HepG2 (cell line): ENCODE data around the gene RBM47. TPM values are rescaled to one million over a fixed set of nuclear protein-coding genes. Genes with fewer than 3 reads are reported as not detected.

Source experiments
- ASH2L ChIP-seq: fragments of 300-600, 200-600 bp; sonication (generic); IDR thresholded peaks from 2 replicates; pipeline ENCODE4 v1.7.0; 2017; ENCODE audit warnings: low read depth, mild to moderate bottlenecking, moderate library complexity, mixed read lengths, low read length; ENCODE audit not compliant: insufficient read length
- CEBPG ChIP-seq: IDR thresholded peaks from 2 replicates; pipeline ENCODE4 v1.6.1; 2016
- FOXA1 ChIP-seq, 2 experiments: fragments of 450-650 bp in 1 of 2; sonication (generic) in 1 of 2; formaldehyde crosslinking in 1 of 2; IDR thresholded peaks; 2 replicates each; pipeline versions ENCODE4 v1.4.0 to v1.6.1; 2016 to 2020; ENCODE audit warnings: missing genetic modification reagents in 1 of 2
- MTA3 ChIP-seq: sonication (generic); formaldehyde crosslinking; IDR thresholded peaks from 2 replicates; pipeline ENCODE4 v1.4.0; 2020; ENCODE audit warnings: missing genetic modification reagents
- RARA ChIP-seq: IDR thresholded peaks from 2 replicates; pipeline ENCODE4 v1.6.1; 2016; ENCODE audit warnings: missing genetic modification reagents, missing compliant biosample characterization
- SAP130 ChIP-seq: IDR thresholded peaks from 2 replicates; pipeline ENCODE4 v1.6.1; 2016; ENCODE audit warnings: low read depth
- TCF7 ChIP-seq: sonication (generic); IDR thresholded peaks from 2 replicates; pipeline ENCODE4 v1.6.1; 2016; ENCODE audit warnings: antibody characterized with exemption, low read depth
- YY1 ChIP-seq: IDR thresholded peaks from 2 replicates; pipeline ENCODE4 v1.6.1; 2011; ENCODE audit warnings: low read length, low read depth, moderate library complexity, mild to moderate bottlenecking; ENCODE audit not compliant: insufficient read depth, insufficient replicate concordance
- ZNF331 ChIP-seq: sonication (generic); formaldehyde crosslinking; IDR thresholded peaks from 2 replicates; pipeline ENCODE4 v1.4.0; 2020; ENCODE audit warnings: missing genetic modification reagents
- ZNF678 ChIP-seq: sonication (generic); formaldehyde crosslinking; IDR thresholded peaks from 2 replicates; pipeline ENCODE4 v1.4.0; 2020; ENCODE audit warnings: mild to moderate bottlenecking, missing genetic modification reagents
- ZNF839 ChIP-seq: sonication (generic); formaldehyde crosslinking; IDR thresholded peaks from 2 replicates; pipeline ENCODE4 v1.4.0; 2020; ENCODE audit warnings: missing genetic modification reagents, mild to moderate bottlenecking, borderline replicate concordance
- polyA plus RNA-seq, 8 experiments: library from polyadenylated mRNA; depleted of rRNA in 3 of 8; stranded (reverse) in 7 of 8; unstranded in 1 of 8; fragments of >200 nt; fragmentation: Illumina TruSeq in 4 of 8; extraction: Trizol in 4 of 8; gene quantifications; 2 replicates each; pipeline versions ENCODE4 v1.2.1 to v1.2.3, GENCODE V29; 2011 to 2016; ENCODE audit warnings: low read depth in 4 of 8, missing spikeins in 1 of 8, mixed read lengths in 1 of 8; ENCODE audit not compliant: insufficient read depth in 1 of 8
- total RNA-seq, 5 experiments: library from RNA; depleted of rRNA; stranded (reverse); fragments of >200 nt; fragmentation: Illumina TruSeq; extraction: Trizol; gene quantifications; 2 replicates each; pipeline ENCODE4 v1.2.3, GENCODE V29; 2016; ENCODE audit warnings: low read depth in 1 of 5
- TF ChIP-seq, protein P1 (sequence below): sonication (generic); formaldehyde crosslinking; IDR thresholded peaks from 2 replicates; pipeline ENCODE4 v1.4.0; 2020; ENCODE audit warnings: missing genetic modification reagents
- TF ChIP-seq, protein P2 (sequence below): sonication (generic); formaldehyde crosslinking; IDR thresholded peaks from 2 replicates; pipeline ENCODE4 v1.4.0; 2020; ENCODE audit warnings: missing genetic modification reagents, borderline replicate concordance
- TF ChIP-seq, protein P3 (sequence below): sonication (generic); formaldehyde crosslinking; IDR thresholded peaks from 2 replicates; pipeline ENCODE4 v1.4.0; 2020; ENCODE audit warnings: mild to moderate bottlenecking, missing genetic modification reagents
- TF ChIP-seq, protein P4 (sequence below): sonication (generic); formaldehyde crosslinking; IDR thresholded peaks from 2 replicates; pipeline ENCODE4 v1.4.0; 2020; ENCODE audit warnings: missing genetic modification reagents
- TF ChIP-seq, protein P5 (sequence below): sonication (generic); formaldehyde crosslinking; conservative IDR thresholded peaks from 2 replicates; pipeline ENCODE4 v1.4.0; 2020; ENCODE audit warnings: mild to moderate bottlenecking, missing genetic modification reagents, moderate library complexity

The RBM47 gene
- total and polyA plus RNA-seq, 2 of the 13 experiments (the other 11 are each of a cell fraction or from before 2014, with no cell fraction given), result 1.2 to 2.5 TPM

DNA sequence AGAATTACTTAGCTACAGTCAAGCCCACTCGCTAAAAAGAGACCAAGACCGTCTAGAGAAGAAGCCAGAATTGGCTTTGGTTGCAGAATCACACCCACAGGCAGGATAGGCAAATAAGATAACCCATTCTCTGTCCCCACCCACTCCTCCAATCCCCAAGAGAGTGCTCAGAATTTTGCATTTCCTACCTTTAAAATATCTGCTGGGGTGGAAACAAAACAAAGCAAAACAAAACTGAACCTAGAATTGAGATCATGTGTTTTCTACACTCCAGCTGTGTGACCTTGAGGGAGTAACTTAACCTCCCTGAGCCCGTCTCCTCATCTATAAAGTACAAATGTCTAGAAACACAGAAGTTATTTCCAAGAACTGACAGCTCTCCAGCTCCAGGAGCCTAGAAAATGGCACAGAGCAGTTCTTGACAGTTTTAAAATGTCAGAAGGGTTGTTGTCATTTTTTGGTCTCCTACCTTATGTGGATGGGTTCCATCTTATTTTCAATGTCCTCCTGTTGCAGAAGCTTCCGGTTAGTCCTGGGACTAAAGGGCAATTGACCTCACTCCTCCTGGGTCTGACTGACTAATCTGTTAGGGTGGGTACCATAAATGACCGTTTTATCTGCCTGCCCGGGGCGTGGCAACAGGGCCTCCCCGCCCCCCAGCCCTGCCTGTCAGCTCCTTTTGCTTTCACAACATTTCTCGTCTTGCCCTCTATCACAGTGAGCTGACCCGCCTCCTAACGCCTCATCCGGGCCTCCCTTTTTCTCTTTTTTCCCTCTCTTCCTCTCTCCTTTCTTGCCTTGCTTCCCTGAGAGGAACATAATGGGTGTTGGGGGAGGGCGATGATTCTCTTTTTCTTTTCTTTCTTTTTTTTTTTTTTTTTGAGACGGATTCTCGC is 114.0 kb downstream of the RBM47 start (continued):
- TF ChIP-seq, protein P1, sequence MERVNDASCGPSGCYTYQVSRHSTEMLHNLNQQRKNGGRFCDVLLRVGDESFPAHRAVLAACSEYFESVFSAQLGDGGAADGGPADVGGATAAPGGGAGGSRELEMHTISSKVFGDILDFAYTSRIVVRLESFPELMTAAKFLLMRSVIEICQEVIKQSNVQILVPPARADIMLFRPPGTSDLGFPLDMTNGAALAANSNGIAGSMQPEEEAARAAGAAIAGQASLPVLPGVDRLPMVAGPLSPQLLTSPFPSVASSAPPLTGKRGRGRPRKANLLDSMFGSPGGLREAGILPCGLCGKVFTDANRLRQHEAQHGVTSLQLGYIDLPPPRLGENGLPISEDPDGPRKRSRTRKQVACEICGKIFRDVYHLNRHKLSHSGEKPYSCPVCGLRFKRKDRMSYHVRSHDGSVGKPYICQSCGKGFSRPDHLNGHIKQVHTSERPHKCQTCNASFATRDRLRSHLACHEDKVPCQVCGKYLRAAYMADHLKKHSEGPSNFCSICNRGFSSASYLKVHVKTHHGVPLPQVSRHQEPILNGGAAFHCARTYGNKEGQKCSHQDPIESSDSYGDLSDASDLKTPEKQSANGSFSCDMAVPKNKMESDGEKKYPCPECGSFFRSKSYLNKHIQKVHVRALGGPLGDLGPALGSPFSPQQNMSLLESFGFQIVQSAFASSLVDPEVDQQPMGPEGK (CRISPR knock-in tag), result peak; percentile 69; the same call in 1 of the 2 replicates
- TF ChIP-seq ASH2L (peak; percentile 3), SAP130 (CRISPR knock-in tag) (peak; percentile 53; the same call in 1 of the 2 replicates), ZNF331 (CRISPR knock-in tag) (0 out of 2 replicates have a peak, but pooled peaks have one; percentile 10), RARA (0 out of 2 replicates have a peak, but pooled peaks have one; percentile 10), MTA3 (CRISPR knock-in tag) (no peak), FOXA1 (IDR thresholded peaks at IDR 0.05) (no peak), FOXA1 (CRISPR knock-in tag; IDR thresholded peaks at IDR 0.05) (no peak), CEBPG (CRISPR knock-in tag) (peak; percentile 21; the same call in 1 of the 2 replicates), ZNF839 (CRISPR knock-in tag) (no peak), YY1 (no peak), TCF7 (no peak), ZNF678 (no peak)
- TF ChIP-seq, protein P2, sequence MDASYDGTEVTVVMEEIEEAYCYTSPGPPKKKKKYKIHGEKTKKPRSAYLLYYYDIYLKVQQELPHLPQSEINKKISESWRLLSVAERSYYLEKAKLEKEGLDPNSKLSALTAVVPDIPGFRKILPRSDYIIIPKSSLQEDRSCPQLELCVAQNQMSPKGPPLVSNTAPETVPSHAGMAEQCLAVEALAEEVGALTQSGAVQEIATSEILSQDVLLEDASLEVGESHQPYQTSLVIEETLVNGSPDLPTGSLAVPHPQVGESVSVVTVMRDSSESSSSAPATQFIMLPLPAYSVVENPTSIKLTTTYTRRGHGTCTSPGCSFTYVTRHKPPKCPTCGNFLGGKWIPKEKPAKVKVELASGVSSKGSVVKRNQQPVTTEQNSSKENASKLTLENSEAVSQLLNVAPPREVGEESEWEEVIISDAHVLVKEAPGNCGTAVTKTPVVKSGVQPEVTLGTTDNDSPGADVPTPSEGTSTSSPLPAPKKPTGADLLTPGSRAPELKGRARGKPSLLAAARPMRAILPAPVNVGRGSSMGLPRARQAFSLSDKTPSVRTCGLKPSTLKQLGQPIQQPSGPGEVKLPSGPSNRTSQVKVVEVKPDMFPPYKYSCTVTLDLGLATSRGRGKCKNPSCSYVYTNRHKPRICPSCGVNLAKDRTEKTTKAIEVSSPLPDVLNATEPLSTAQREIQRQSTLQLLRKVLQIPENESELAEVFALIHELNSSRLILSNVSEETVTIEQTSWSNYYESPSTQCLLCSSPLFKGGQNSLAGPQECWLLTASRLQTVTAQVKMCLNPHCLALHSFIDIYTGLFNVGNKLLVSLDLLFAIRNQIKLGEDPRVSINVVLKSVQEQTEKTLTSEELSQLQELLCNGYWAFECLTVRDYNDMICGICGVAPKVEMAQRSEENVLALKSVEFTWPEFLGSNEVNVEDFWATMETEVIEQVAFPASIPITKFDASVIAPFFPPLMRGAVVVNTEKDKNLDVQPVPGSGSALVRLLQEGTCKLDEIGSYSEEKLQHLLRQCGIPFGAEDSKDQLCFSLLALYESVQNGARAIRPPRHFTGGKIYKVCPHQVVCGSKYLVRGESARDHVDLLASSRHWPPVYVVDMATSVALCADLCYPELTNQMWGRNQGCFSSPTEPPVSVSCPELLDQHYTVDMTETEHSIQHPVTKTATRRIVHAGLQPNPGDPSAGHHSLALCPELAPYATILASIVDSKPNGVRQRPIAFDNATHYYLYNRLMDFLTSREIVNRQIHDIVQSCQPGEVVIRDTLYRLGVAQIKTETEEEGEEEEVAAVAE (CRISPR knock-in tag), result no peak
- TF ChIP-seq, protein P3, sequence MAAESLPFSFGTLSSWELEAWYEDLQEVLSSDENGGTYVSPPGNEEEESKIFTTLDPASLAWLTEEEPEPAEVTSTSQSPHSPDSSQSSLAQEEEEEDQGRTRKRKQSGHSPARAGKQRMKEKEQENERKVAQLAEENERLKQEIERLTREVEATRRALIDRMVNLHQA (CRISPR knock-in tag), result no peak
- TF ChIP-seq, protein P4, sequence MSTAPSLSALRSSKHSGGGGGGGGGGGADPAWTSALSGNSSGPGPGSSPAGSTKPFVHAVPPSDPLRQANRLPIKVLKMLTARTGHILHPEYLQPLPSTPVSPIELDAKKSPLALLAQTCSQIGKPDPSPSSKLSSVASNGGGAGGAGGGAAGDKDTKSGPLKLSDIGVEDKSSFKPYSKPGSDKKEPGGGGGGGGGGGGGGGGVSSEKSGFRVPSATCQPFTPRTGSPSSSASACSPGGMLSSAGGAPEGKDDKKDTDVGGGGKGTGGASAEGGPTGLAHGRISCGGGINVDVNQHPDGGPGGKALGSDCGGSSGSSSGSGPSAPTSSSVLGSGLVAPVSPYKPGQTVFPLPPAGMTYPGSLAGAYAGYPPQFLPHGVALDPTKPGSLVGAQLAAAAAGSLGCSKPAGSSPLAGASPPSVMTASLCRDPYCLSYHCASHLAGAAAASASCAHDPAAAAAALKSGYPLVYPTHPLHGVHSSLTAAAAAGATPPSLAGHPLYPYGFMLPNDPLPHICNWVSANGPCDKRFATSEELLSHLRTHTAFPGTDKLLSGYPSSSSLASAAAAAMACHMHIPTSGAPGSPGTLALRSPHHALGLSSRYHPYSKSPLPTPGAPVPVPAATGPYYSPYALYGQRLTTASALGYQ (CRISPR knock-in tag), result 0 out of 2 replicates have a peak, but pooled peaks have one; percentile 41
- TF ChIP-seq, protein P5, sequence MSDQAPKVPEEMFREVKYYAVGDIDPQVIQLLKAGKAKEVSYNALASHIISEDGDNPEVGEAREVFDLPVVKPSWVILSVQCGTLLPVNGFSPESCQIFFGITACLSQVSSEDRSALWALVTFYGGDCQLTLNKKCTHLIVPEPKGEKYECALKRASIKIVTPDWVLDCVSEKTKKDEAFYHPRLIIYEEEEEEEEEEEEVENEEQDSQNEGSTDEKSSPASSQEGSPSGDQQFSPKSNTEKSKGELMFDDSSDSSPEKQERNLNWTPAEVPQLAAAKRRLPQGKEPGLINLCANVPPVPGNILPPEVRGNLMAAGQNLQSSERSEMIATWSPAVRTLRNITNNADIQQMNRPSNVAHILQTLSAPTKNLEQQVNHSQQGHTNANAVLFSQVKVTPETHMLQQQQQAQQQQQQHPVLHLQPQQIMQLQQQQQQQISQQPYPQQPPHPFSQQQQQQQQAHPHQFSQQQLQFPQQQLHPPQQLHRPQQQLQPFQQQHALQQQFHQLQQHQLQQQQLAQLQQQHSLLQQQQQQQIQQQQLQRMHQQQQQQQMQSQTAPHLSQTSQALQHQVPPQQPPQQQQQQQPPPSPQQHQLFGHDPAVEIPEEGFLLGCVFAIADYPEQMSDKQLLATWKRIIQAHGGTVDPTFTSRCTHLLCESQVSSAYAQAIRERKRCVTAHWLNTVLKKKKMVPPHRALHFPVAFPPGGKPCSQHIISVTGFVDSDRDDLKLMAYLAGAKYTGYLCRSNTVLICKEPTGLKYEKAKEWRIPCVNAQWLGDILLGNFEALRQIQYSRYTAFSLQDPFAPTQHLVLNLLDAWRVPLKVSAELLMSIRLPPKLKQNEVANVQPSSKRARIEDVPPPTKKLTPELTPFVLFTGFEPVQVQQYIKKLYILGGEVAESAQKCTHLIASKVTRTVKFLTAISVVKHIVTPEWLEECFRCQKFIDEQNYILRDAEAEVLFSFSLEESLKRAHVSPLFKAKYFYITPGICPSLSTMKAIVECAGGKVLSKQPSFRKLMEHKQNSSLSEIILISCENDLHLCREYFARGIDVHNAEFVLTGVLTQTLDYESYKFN, result peak; percentile 35
